Kidney capillary endothelial cell (primary cell): Measurements from ENCODE around the gene CRISP1.
"Not testable (repeated sequence)": the region's sequence is repeated elsewhere in the genome, so short reads cannot be mapped to it uniquely, and the experiment has no call there.

Experiments
- DNase-seq: peaks from one replicate; pipeline ENCODE4 v3.0.0-alpha.2; 2018; ENCODE audit warnings: low spot score

CRISP1 gene

GRCh38 chr6:49839957-49840356 is 26.4 kb downstream of the CRISP1 start:
- no peak for DNase-seq

GRCh38 chr6:49839162-49839561 is 27.2 kb downstream of the CRISP1 start:
- DNase-seq, result no peak

GRCh38 chr6:49835140-49835539 is 31.2 kb downstream of the CRISP1 start:
- DNase-seq, result no peak

GRCh38 chr6:49833386-49833785 is 32.9 kb downstream of the CRISP1 start:
- DNase-seq, result no peak

- no peak for DNase-seq
These were observed 39.5 kb downstream of the CRISP1 start for GRCh38 chr6:49826743-49827406.

- DNase-seq, result no peak
These were observed 51.2 kb downstream of the CRISP1 start for GRCh38 chr6:49815166-49815565.

GRCh38 chr6:49813248-49813647 is 53.1 kb downstream of the CRISP1 start:
- no peak for DNase-seq

- no peak for DNase-seq
These were observed 60.2 kb downstream of the CRISP1 start for GRCh38 chr6:49806145-49806544.

- DNase-seq, result no peak
These were observed 61.1 kb downstream of the CRISP1 start for GRCh38 chr6:49805246-49805645.

- no peak for DNase-seq
These were observed 64.8 kb downstream of the CRISP1 start for GRCh38 chr6:49801525-49801924.

- no peak for DNase-seq
These were observed 67.2 kb downstream of the CRISP1 start for GRCh38 chr6:49799090-49799489.

GRCh38 chr6:49796842-49797455 is 69.4 kb downstream of the CRISP1 start:
- not testable (repeated sequence) for DNase-seq

- DNase-seq, result no peak
These were observed 76.0 kb downstream of the CRISP1 start for GRCh38 chr6:49790341-49790740.

- no peak for DNase-seq
These were observed 79.2 kb downstream of the CRISP1 start, which contains the start of gene PGK2 for GRCh38 chr6:49787176-49787575. Gene PGK2, minus strand, starts transcription at chr6:49787285. Its CDS starts 98 bp downstream, at chr6:49787187.

- DNase-seq, result no peak
These were observed 82.1 kb downstream of the CRISP1 start for GRCh38 chr6:49784272-49784671.
